ENCODE data around the gene C18orf63.
A peak's percentile ranks its signal among the peaks of the same experiment; 100 is the strongest.

C18orf63 gene

DNA sequence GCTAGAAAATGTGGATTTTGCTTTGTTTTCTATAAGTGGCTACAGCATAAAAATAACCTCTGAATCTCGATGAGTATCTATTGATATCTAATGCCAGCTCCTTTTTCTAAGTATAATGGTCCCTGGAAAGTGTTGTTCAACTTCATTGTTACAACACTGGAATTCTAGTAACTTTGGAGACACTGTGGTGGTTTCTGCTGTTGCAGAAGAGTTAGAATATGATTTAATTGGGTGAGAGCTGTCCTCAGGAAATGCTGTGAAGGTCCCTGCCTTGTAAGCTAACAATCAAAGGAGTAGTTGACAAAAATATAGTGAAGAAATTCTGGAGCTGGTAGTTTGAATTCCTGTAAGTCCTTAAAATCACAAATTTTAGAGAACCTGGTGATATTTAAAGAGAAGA lies 62.1 kb downstream of the C18orf63 start:
- TF ChIP-seq GABPA (IDR thresholded peaks at IDR 0.05; ENCODE audit: low read depth), result no peak
- no peak for TF ChIP-seq POLR2AphosphoS5 (IDR thresholded peaks at IDR 0.05; ENCODE audit: low read depth)
- TF ChIP-seq, protein P1, sequence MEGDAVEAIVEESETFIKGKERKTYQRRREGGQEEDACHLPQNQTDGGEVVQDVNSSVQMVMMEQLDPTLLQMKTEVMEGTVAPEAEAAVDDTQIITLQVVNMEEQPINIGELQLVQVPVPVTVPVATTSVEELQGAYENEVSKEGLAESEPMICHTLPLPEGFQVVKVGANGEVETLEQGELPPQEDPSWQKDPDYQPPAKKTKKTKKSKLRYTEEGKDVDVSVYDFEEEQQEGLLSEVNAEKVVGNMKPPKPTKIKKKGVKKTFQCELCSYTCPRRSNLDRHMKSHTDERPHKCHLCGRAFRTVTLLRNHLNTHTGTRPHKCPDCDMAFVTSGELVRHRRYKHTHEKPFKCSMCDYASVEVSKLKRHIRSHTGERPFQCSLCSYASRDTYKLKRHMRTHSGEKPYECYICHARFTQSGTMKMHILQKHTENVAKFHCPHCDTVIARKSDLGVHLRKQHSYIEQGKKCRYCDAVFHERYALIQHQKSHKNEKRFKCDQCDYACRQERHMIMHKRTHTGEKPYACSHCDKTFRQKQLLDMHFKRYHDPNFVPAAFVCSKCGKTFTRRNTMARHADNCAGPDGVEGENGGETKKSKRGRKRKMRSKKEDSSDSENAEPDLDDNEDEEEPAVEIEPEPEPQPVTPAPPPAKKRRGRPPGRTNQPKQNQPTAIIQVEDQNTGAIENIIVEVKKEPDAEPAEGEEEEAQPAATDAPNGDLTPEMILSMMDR (IDR thresholded peaks at IDR 0.05; ENCODE audit: insufficient read depth, low read length), result no peak
- no peak for TF ChIP-seq SPI1 (IDR thresholded peaks at IDR 0.05; ENCODE audit: borderline replicate concordance, low read depth)
- TF ChIP-seq, protein P2, sequence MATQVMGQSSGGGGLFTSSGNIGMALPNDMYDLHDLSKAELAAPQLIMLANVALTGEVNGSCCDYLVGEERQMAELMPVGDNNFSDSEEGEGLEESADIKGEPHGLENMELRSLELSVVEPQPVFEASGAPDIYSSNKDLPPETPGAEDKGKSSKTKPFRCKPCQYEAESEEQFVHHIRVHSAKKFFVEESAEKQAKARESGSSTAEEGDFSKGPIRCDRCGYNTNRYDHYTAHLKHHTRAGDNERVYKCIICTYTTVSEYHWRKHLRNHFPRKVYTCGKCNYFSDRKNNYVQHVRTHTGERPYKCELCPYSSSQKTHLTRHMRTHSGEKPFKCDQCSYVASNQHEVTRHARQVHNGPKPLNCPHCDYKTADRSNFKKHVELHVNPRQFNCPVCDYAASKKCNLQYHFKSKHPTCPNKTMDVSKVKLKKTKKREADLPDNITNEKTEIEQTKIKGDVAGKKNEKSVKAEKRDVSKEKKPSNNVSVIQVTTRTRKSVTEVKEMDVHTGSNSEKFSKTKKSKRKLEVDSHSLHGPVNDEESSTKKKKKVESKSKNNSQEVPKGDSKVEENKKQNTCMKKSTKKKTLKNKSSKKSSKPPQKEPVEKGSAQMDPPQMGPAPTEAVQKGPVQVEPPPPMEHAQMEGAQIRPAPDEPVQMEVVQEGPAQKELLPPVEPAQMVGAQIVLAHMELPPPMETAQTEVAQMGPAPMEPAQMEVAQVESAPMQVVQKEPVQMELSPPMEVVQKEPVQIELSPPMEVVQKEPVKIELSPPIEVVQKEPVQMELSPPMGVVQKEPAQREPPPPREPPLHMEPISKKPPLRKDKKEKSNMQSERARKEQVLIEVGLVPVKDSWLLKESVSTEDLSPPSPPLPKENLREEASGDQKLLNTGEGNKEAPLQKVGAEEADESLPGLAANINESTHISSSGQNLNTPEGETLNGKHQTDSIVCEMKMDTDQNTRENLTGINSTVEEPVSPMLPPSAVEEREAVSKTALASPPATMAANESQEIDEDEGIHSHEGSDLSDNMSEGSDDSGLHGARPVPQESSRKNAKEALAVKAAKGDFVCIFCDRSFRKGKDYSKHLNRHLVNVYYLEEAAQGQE (IDR thresholded peaks at IDR 0.05; ENCODE audit: insufficient replicate concordance, low read depth), result no peak
- Histone ChIP-seq H3K27me3 (ENCODE audit: insufficient read depth, poor library complexity, severe bottlenecking) (no peaks in the 10 kb centered on the region), H3K4me3 (replicated peaks; ENCODE audit: insufficient read depth, low read length) (no peak overlapping the region), H3K27ac (replicated peaks) (no peak overlapping the region)
- DNase-seq (ENCODE audit: low read depth in 1 of 2, low spot score in 1 of 2), result no peak

DNA sequence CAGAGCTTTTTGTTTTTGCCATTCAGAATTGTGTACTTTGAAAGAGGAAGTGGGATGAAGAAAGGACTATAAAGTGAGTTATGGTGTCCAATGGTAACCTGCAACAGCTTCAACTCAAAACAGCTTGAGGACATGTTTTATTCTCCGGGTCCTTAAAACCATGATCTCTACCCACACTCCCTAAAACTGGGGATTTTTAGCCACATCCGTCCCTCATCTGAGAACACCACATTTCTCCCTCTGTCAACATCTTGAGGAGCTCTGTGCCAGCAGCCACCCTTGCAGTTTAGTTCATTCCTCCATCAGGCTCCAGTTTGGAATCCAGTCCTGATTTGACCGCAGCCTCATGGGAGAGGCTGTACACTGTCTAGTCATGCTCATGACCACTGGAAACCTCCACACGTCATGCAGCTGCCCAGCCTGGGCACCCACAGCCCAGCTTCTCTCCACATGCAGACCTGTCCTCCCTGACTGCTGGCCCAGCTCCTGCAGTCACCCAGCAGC lies 62.6 kb downstream of the C18orf63 start:
- TF ChIP-seq, protein P1 (IDR thresholded peaks at IDR 0.05; ENCODE audit: insufficient read depth, low read length), result no peak
- TF ChIP-seq, protein P2 (IDR thresholded peaks at IDR 0.05; ENCODE audit: insufficient replicate concordance, low read depth), result no peak
- TF ChIP-seq POLR2AphosphoS5 (IDR thresholded peaks at IDR 0.05; ENCODE audit: low read depth) (no peak), SPI1 (IDR thresholded peaks at IDR 0.05; ENCODE audit: borderline replicate concordance, low read depth) (peak; percentile 96), GABPA (IDR thresholded peaks at IDR 0.05; ENCODE audit: low read depth) (no peak)
- Histone ChIP-seq H3K4me3 (replicated peaks; ENCODE audit: insufficient read depth, low read length) (no peak overlapping the region), H3K27me3 (ENCODE audit: insufficient read depth, poor library complexity, severe bottlenecking) (no peaks in the 10 kb centered on the region), H3K27ac (replicated peaks) (no peak overlapping the region)
- no peak for DNase-seq (ENCODE audit: low read depth in 1 of 2, low spot score in 1 of 2)

DNA sequence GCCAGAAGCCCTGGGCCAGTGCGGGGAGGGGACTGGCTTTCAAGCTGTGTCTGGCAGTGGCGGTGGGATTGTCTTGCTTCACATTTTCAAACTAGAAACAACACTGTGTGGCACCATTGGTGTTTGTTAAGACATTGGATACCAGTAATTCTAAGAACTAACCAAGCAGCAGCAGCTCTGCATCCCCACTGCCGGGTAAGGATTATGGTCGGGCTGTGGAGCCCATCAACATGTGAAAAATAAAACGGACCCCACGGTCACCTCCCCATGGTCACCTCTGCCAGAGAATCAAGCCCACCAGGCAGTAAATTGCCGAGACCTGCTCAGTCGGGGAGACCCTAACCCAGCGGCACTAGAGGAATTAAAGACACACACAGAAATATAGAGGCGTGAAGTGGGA lies 65.3 kb downstream of the C18orf63 start:
- TF ChIP-seq, protein P1 (IDR thresholded peaks at IDR 0.05; ENCODE audit: insufficient read depth, low read length), result no peak
- TF ChIP-seq POLR2AphosphoS5 (IDR thresholded peaks at IDR 0.05; ENCODE audit: low read depth) (no peak), SPI1 (IDR thresholded peaks at IDR 0.05; ENCODE audit: borderline replicate concordance, low read depth) (no peak), GABPA (IDR thresholded peaks at IDR 0.05; ENCODE audit: low read depth) (no peak)
- TF ChIP-seq, protein P2 (IDR thresholded peaks at IDR 0.05; ENCODE audit: insufficient replicate concordance, low read depth), result no peak
- Histone ChIP-seq H3K27ac (replicated peaks) (no peak overlapping the region), H3K4me3 (replicated peaks; ENCODE audit: insufficient read depth, low read length) (no peak overlapping the region), H3K27me3 (ENCODE audit: insufficient read depth, poor library complexity, severe bottlenecking) (peaks cover 3% of the 10 kb centered on the region)
- no peak for DNase-seq (ENCODE audit: low read depth in 1 of 2, low spot score in 1 of 2)

Data from HL-60 (cell line).